Left cardiac atrium (tissue), 4 donors: ENCODE measurements around the gene RPS19. TPM values are rescaled to one million over a fixed set of nuclear protein-coding genes. Genes with fewer than 3 reads are reported as not detected.
"Not testable (repeated sequence)": the region's sequence is repeated elsewhere in the genome, so short reads cannot be mapped to it uniquely, and the experiment has no call there.

Source experiments
- ATAC-seq, 2 donors: fragments of 200-7000 bp; cut with Tn5 transposase; one replicate each; pipeline ENCODE4 v1.9.1; 2020; ENCODE audit warnings: mild to moderate bottlenecking in 2 of 2, moderate library complexity in 2 of 2
- DNase-seq: peaks from one replicate; pipeline ENCODE4 v3.0.0-alpha.2; 2020
- intact Hi-C, 2 donors: fragments of 100-400 bp; cut with DNase I; formaldehyde crosslinking; loops; one replicate each; pipeline versions ENCODE4 v1.14.1 to v1.15.1; 2022 to 2023
- total RNA-seq, 2 donors: library from RNA; stranded (reverse); fragmentation: NEBNext Ultra II Directional; extraction: Animal tissue kit (Norgen Biotek cat#: 25700); gene quantifications; one replicate each; pipeline ENCODE4 v1.2.1, GENCODE V29; 2021
- donor health status: DM: no; HTN: yes; CAD: no.
- donor health status: DM: no; HTN: yes; CAD: no; lungs with severe emphysema.
- donor health status: DM: yes; HTN: yes; CAD: no.
- donor health status: Dilated cardiomyopathy.

Gene RPS19
- total RNA-seq, 2 donors from 2014 or later: 811 to 841 TPM

- peak; percentile 62 for DNase-seq
- peak in 1 of 2 donors; percentile 59 for ATAC-seq
- intact Hi-C loops: loop anchor here (2.0 to 10.0 kb wide), 3 partner anchors 74 to 202 kb away; partner anchors contain the start of genes GRIK5 (in 1 of the 2) and ZNF574 (in 1 of the 2)
Measured at GRCh38 chr19:41872775-41873647, 13.0 kb downstream of the RPS19 start.

- intact Hi-C loops: loop anchor here in 1 of 2 donors (10.0 kb wide), 1 partner anchor 199 kb away; the partner anchor contains the start of genes GRIK5 and ZNF574
- not testable (repeated sequence) for DNase-seq
Measured at GRCh38 chr19:41875973-41876372, 15.9 kb downstream of the RPS19 start.

GRCh38 chr19:41876847-41877832, 17.1 kb downstream of the RPS19 start, which contains the start of gene CD79A:
Gene CD79A (plus strand): TSS chr19:41877279. CDS start chr19:41877305, 26 bp downstream.
- intact Hi-C loops: loop anchor here in 1 of 2 donors (10.0 kb wide), 1 partner anchor 198 kb away; the partner anchor contains the start of genes GRIK5 and ZNF574
- DNase-seq: peak; percentile 11
- ATAC-seq: no peak

More at GRCh38 chr19:41875973-41876372, 15.9 kb downstream of the RPS19 start:
- ATAC-seq: not testable (repeated sequence)

- DNase-seq (no peak), ATAC-seq (no peak)
- intact Hi-C loops: loop anchor here in 1 of 2 donors (10.0 kb wide), 1 partner anchor 197 kb away; the partner anchor contains the start of genes GRIK5 and ZNF574
Measured at GRCh38 chr19:41877916-41878905, 18.2 kb downstream of the RPS19 start.

- DNase-seq: no peak
- no peak for ATAC-seq
- intact Hi-C loops: loop anchor here in 1 of 2 donors (10.0 kb wide), 1 partner anchor 196 kb away; the partner anchor contains the start of genes GRIK5 and ZNF574
Measured at GRCh38 chr19:41879080-41879479, 19.0 kb downstream of the RPS19 start.

- DNase-seq (no peak), ATAC-seq (no peak)
- intact Hi-C loops: loop anchor here in 1 of 2 donors (10.0 kb wide), 1 partner anchor 195 kb away; the partner anchor contains the start of genes GRIK5 and ZNF574
Measured at GRCh38 chr19:41879670-41880328, 19.7 kb downstream of the RPS19 start.

GRCh38 chr19:41880329-41880708, 20.3 kb downstream of the RPS19 start:
- ATAC-seq (no peak), DNase-seq (no peak)
- intact Hi-C loops: no loop called here

GRCh38 chr19:41882568-41883462, 22.8 kb downstream of the RPS19 start, which contains the start of gene ARHGEF1:
Gene ARHGEF1 (plus strand): TSS chr19:41883184. CDS start chr19:41888083, 4,899 bp downstream.
- intact Hi-C loops: no loop called here
- ATAC-seq (peak; percentile 46 to 52), DNase-seq (peak; percentile 79)

GRCh38 chr19:41883463-41883820, 23.4 kb downstream of the RPS19 start:
- intact Hi-C loops: no loop called here
- ATAC-seq (no peak), DNase-seq (no peak)

- intact Hi-C loops: no loop called here
- DNase-seq (peak; percentile 95), ATAC-seq (peak; percentile 96)
Measured at GRCh38 chr19:41883821-41884733, 24.0 kb downstream of the RPS19 start.

- intact Hi-C loops: no loop called here
- no peak for ATAC-seq
Measured at GRCh38 chr19:41886761-41887710, 27.0 kb downstream of the RPS19 start.

GRCh38 chr19:41887711-41888382, 27.8 kb downstream of the RPS19 start:
- DNase-seq (no peak), ATAC-seq (peak in 1 of 2 donors; percentile 1)
- intact Hi-C loops: no loop called here

More at GRCh38 chr19:41886761-41887710, 27.0 kb downstream of the RPS19 start:
- DNase-seq: no peak

- intact Hi-C loops: no loop called here
- ATAC-seq (no peak), DNase-seq (no peak)
Measured at GRCh38 chr19:41888926-41889325, 28.9 kb downstream of the RPS19 start.
